T-helper 2 cell treated with Interferon-gamma antibody and Interleukin-4, amounts not matched to agents 100 ng/mL and 5 ng/mL, for 36 hours (primary cell): ENCODE data around the gene NT5C2. TPM values are rescaled to one million over a fixed set of nuclear protein-coding genes. Genes with fewer than 3 reads are reported as not detected.

Source experiments
- intact Hi-C: fragments of 100-400 bp; cut with micrococcal nuclease; formaldehyde crosslinking; loops from one replicate; pipeline ENCODE4 v1.15.1; 2023
- total RNA-seq: library from RNA; stranded (reverse); gene quantifications from 2 replicates; pipeline ENCODE4 v1.2.3, GENCODE V29; 2022

The NT5C2 gene
- total RNA-seq, 1 donor from 2014 or later, result 77.0 TPM

DNA sequence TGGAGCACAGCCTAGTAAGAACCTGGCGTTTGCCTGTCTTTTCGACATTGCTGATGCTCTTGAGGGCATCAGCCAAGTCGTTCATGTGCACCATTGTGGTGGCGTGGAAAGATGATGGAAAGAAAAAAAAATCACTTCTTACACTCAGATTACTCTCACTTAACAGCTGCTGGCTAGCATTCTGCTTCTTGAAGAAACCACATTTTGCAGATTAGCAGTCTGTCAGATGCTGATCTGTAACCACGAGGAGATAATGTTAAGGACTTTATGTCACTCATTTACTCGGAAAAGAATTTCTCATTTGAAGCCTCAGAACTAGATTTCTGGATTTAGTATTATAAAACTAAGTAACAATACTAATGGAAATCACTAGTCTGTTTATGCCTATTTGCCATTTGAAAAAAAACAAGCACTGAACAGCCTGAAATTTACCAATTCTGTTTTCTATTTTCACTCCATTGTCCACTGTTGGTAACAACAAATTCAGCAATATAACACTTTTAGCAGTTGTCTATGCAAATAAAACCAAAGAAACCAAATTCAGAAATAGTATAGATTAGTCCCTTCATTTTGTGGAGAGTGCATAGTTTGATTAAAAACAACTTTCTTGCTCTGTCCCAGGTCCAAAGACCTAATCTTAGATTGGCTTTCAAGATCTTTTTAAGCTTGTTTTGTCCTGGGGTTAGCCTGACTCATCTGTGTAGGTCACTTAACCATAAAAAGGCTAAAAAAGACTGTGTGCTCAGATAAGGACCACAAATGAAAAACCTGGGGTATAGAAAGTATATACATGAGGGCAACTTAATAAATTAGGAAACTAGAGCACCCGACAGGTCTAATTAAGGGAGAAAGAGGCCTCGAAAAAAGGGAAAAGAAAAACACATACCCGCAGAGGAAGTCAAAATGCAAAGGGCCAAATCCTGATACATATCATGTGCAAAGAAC is 67.5 kb downstream of the NT5C2 start:
- intact Hi-C loops, result no loop called here

DNA sequence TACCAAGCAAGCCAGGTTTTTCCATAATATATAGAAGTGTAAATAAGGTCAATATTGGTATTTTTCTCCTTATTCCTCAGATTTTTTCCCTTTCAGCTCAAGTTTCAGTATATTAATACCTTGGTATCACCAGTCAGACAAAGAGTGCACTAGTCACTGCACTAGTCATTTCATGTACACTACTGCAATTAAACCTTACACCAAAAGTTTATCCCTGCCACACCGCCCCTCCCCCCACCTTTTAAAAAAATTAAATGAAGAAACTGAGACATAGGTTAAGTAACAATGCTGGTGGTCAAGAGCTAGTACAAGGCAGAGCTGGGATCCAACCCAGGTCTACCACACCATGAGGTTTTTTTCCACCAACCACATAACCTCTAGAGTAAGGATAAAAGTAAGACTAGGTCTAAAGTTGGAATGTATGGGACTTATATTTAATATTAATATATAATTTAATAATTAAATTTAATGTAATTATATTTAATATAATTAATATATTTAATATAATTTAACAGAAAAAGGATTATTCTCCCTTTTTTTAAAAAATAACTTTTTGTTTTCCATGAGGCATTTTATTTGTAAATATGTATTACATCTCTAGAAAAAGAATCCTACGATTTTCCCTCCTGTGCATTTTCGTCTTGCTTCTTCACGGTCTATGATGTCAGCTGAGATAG is 68.5 kb downstream of the NT5C2 start:
- intact Hi-C loops, result no loop called here

DNA sequence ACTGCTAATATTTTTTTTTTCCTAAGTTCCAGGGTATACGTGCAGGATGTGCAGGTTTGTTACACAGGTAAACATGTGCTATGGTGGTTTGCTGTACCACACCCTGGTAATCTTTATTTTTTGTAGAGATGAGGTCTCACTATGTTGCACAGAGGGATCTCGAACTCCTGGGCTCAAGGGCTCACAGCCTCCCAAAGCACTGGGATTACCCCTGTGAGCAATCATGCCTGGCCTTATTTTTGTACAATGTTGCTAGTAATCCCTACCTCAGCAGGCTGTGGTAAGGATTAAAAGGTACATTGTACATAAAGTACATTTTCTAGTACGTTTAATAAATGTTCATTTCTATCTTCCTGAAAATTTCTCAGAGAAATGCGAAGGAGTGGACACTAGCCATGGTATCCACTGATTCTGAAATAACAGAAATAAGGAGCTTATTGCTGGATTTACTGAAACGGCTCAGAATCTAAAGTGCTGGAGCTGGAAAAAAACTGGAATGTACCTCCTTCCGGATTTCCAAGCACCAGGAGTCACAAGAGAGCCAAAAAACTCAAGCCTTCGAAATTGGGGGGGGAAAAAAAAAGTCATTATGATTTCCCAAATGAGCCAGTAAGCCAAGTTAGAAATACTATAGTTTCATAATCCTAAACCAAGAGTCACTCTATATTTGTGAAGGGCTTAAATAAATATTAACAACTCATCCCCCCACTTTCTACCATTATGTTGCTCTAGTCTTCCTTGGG is 69.6 kb downstream of the NT5C2 start:
- intact Hi-C loops, result no loop called here

DNA sequence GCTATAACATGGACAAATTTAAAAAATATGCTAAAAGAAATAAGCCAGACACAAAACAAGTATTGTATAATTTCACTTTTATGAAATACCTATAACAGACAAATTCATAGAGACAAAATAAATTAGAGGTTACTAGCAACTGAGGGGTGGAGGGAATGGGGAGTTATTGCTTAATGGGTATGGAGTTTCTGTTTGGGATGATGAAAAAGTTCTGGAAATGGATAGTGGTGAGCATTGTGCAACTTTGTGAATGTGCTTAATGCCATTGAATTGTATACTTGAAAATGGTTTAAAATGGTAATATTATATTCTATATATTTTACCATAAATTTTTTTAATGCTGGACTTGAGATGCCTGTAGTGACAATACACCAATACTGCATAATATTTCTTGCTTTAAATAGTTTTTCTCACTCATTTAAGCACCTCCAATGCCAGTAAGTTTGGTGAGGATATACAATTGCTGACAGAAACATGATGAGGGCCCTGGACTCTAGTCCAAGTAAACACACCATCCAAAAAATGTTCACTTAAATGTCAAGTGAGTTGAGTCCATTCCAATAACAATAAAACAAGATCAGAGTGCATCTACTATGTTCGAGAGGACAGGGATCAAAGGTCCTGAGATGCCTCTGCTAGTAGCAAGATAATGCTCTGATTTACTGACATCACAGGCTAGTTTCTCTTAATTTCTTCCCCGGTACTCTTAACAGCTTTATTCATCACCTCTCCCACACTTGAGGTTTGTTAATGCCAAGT is 71.9 kb downstream of the NT5C2 start:
- intact Hi-C loops, result no loop called here

DNA sequence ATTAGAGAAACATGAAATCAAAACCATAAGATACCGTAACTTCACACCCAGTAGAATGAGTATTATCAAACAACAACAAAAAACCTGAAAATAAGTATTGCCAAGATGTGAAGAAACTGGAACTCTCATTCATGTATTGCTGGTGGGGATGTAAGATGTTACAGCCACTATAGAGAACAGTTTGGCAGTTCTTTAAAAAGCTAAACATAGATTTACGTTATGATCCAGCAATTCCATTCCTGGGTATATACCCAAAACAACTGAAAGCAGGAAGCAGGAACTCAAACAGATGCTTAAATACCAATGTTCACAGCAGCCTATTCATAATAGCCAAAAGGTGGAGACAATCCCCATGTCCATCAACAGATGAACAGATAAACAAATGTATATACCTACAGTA is 72.5 kb downstream of the NT5C2 start:
- intact Hi-C loops, result no loop called here

DNA sequence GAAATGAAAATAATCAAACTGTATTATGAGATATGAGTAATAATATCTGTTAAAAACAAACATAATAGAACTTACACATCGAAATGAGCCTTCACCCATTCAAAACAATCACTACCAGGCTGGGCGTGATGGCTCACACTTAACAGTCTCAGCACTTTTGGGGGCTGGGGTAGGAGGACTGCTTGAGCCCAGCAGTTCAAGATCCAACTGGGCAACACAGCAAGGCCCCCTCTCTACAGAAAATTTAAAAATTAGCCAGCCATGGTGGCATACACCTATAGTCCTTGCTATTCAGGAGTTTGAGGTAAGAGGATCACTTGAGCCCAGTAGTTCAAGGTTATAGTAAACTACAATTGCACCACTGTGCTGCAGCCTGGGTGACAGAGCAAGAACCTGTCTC is 75.8 kb downstream of the NT5C2 start:
- intact Hi-C loops, result no loop called here

DNA sequence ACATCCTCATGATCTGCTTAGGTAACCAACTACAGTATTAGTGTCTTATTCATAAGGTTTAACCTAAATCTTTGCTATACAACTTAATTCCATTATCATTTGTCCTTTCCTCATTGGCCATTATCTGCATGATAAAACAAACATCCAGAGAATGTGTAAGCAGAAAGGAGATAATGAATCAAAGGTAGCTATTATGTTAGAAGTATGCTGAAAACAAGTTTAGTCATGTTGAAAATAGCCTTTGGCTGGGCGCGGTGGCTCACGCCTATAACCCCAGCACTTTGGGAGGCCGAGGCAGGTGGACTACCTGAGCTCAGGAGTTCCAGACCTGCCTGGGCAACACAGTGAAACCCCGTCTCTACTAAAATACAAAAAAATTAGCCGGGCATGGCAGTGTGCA is 78.2 kb downstream of the NT5C2 start:
- intact Hi-C loops, result no loop called here

DNA sequence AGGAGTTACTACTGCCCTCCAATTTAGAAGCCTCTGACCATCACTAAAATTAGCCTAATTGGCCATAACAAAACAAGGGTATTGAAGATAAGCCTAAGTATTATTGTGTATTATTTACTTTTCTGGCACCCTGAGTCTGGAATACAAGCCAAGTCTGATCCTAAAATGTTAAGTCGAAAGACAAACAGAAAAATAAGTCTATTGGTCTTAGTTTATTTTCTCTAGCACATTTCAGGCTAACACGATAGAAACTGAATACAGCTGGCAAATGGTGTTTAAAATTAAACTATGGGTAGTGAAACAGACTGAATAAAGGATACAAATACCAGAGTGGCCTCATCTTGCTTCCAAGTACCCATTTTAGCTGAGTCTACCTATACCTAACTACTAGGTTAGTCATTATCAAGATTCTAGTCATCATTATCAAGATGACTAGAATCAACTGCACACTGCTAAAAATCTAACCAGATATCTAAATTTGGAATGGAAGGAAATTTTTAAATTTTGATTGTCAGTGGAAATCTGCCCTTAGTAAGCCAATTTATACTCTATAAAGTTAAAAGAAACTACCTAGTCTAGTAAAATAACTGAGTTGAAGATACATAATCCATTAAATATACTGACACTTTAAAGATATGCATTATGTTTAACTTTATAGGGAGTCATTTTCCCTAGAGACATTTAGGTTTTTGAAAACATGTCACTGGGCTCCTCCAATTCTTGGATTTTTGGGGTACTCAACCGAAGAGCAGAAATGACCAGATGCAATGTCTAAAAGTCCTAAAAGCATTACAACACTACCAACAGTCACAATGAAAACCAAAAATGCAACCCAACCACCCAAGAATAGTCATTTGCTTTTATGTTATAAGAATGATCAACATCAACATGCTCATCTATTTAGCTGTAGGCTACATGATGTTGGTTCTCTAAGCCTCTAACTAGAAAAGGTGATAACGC is 80.9 kb downstream of the NT5C2 start:
- intact Hi-C loops, result no loop called here

DNA sequence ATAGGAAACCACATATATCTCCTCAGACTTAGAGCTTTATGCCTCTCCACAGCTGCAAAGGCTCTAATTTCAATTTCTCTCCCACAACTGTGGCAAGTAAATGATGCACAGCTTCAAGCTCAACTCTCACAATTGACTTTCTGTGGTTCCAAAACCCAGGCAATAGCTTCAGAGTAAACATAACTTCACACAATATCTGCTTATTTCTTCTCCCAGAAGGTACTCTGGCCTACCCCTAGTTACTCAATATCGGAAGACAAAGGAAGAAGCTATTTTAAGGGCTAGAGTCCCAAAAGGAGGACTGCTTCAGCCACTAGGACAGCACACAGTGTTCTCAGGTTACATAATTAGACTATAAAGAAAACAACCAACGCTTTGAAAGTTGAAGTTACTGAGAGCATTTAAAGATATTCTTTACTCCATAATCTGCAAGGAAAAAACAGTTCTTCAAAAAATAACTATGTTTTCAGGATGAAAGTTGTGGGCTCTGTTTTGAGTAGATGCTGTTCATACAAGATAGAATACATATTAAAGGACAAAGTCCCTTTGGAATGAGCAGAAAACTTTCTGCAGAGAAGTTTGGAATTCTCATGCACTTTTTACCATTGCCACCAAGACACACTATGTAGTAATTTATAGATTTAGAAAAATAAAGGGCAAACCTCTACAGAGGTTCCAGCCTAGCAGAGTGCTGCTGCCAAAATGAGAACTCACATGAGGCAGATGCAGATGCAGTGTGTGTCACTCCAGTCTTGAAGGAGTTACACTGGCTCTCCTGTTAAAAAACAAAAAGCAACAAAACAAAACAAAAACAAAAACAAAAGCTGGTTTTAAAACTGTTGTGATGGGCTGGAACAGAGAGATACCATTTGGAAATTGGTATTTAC is 81.8 kb downstream of the NT5C2 start:
- intact Hi-C loops, result no loop called here

DNA sequence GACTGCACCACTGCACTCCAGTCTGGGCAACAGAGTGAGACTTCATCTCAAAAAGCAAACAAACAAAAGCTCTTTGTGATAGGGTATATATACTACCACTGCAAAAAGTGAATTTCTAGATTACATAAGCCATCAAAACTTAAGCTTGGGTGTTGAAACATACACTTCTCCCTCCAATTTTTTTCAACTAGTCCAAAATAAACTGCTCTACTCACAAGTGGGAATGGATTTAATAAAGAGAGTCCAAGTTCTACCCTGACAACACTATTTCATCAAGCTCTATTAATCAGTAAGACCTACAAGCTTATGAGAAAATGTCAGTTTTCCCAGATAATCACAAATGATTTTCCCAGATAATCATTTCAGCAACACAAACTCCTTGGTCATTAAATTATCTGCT is 82.7 kb downstream of the NT5C2 start:
- intact Hi-C loops, result no loop called here

DNA sequence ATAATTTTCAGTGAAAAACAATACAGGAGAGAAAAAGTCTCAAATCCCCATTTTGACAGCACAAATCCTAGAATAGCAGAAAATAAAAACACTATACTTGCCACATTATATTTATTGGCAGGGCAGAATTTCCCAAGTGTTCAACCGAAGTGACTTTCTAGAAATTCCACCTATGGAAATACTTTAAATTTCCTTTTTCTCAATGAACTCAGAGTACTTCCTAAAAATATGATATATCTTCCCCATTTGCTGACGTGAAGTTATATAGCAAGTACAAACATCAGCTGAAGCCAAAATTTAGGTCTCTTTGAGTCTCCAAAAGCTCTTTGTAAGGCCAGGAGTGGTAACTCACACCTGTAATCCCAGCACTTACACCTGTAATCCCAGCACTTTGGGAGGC is 83.3 kb downstream of the NT5C2 start:
- intact Hi-C loops, result no loop called here

DNA sequence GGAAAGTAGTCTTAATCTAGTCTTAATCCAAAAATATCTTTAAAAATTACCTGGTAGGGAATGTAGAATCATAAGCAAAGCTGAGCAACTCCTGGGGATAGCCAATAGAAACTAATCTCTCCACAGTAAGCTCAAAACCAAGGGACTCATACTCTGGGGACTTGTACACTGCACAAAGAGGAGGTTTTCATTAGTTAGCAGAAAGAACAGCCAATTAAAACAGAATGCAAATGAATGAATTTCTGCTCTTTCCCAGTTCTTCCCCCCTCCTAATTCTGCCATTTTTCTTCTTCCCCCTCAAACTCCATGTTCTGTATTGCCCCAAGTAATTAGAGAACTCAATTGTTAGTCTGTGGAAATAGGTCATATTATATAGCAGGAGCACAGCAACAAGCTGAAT is 86.5 kb downstream of the NT5C2 start:
- intact Hi-C loops, result no loop called here

DNA sequence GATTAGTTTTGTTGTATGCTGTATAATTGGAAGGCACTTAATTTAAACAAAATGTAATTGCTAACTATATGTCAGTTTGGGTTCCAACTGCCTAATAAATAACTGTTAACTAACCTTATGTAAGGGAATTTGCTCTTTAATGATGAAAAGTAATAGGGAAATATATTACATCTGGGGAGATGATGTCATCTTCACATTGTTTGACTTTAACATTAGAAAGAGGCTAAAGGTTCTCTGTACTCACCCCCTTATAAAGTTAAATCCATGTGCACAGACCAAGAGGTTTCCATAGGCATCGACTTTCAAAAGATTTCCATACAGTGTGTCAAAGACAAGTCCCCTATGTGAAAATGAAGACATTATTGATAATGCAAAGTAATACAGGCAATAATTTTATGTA is 87.6 kb downstream of the NT5C2 start:
- intact Hi-C loops, result no loop called here

DNA sequence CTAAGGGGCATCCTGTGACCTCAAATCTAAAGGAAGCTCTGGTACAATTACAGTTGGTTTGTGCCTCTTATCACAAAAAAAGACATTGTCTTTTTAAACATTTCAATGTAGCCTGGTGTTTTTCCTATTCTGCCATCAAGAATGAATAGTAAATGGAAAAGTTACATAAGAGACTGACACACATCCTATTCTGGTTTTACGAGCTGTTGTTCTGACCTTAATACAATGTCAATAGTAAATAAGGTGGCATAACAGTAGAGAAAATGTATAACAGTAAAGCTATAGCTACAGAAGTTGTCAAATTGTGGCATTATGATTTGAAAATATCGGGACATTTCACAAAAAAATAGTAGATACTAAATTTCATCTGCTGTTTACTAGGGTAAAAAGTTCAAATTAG is 88.4 kb downstream of the NT5C2 start:
- intact Hi-C loops, result no loop called here

DNA sequence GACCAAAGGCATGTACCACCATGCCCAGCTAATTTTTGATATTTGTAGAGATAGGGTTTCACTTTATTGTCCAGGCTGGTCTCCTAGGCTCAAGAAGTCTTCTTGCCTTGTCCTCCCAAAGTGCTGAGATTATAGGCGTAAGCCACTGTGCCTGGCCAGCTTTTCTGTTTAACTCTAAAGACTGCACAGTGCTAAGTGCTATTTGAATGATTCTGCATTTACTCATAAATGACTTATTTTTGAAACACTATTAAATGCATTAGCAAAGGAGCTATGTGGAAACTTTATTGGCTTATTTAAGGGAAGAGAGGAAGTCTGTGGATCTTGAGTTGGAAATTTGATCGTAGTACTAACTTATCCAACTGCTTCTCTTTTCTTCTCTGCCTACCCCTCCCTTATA is 89.1 kb downstream of the NT5C2 start:
- intact Hi-C loops, result no loop called here

DNA sequence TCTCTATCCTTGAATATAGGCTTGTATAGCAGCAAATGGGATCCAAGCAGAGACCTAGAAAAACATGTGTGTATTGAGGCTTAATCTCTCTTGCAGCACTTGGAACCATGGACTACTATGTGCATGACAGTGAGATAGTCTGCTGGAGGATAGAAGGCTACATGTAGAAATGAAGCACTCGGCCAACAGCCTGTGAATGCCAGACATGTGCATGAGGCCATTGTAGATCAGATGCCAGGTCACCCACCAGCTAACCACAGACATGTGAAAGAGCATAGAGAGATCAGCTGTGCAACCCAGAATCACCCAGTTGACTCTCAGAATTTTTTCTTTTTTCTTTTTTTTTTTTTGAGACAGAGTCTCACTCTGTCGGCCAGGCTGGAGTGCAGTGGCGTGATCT is 90.9 kb downstream of the NT5C2 start:
- intact Hi-C loops, result no loop called here

DNA sequence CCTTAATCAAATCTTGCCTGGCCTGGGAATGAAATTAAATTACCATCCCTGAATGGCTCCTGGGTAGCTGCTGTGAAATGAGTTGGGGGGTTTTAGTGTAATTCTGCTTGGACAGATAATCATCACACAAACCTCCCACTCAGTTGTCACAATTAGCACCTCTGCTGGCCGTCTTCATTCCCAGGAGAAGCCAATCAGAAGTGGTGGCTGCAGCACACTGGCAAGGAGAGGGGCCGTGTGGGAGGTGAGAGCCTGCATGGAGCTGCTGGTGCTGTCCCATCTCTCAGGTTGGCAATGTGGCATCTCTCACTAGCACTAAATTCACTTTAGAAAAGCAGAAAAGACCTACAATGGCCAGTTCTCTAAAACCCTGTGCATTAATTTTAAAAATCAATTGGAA is 92.5 kb downstream of the NT5C2 start:
- intact Hi-C loops, result no loop called here

DNA sequence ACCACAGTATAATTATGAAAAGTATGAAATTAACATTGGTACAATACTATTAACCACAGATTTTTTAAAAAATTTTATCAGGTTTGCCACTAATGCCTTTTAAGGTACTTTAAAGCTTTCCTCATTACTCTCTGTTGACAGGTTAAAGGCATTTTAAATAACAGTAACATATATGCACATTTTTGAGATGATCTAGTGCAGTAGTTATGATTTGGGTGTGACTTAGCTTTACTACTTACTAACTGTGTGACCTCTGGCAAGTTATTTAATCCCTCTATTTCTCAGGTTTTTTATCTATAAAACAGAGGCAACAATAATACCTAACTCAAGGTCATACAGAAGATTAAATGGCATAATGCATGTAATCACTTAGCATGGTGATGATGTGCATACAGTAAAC is 94.8 kb downstream of the NT5C2 start:
- intact Hi-C loops, result no loop called here

DNA sequence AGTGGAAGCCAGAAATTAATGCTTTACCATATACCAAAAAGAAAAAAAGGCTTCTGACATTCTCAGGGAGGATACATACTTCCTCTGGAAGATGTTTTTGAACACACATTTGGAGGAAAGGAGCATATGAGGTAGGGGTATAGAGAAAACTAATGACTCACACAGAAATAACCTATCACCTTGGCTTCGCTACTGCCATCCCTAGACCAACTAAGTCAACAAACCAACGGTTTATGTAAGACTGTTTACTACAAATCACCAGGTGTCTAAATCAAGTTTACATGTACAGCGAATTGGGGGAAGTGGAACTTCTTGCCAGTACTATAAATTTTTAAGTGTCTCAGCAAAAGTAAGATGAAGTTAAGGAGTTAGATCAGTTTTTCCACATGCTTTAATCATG is 96.9 kb downstream of the NT5C2 start:
- intact Hi-C loops, result no loop called here
